Caco-2 (cell line): ENCODE measurements around the gene AZU1. TPM values are rescaled to one million over a fixed set of nuclear protein-coding genes. Genes with fewer than 3 reads are reported as not detected.
A peak's percentile ranks its signal among the peaks of the same experiment; 100 is the strongest.

ENCODE experiments used
- BruUV-seq: library from RNA; stranded (reverse); fragments of 400-500 nt; replicated peaks from 2 replicates; lab custom pipeline; 2021; lab: Mats Ljungman, UMichigan
- CTCF ChIA-PET: fragments of 300-600 bp; sonication (Branson Sonifier 250); formaldehyde crosslinking; loops from one replicate; lab custom pipeline; 2022; ENCODE audit warnings: antibody characterized with exemption; lab: Charles Lee
- POLR2A ChIA-PET: fragments of 300-600 bp; sonication (Branson Sonifier 250); formaldehyde crosslinking; loops from one replicate; lab custom pipeline; 2022; ENCODE audit warnings: antibody characterized with exemption; lab: Charles Lee
- DNase-seq, 2 experiments: peaks; one replicate each; pipeline versions ENCODE4 v3.0.0 to v3.0.0-alpha.2; 2020 to 2022
- H3K27me3 ChIP-seq: replicated peaks from 2 replicates; pipeline ENCODE4 v1.6.0; 2011; ENCODE audit warnings: low read length; ENCODE audit not compliant: control insufficient read depth, insufficient read depth
- H3K36me3 ChIP-seq: 2 replicates; pipeline ENCODE4 v1.5.1; 2011; ENCODE audit warnings: low read length; ENCODE audit not compliant: control insufficient read depth, insufficient read depth
- H3K4me1 ChIP-seq: fragments of 250-450 bp; sonication (Bioruptor Pico); 2 replicates; pipeline ENCODE4 v1.5.1; 2020; ENCODE audit warnings: mild to moderate bottlenecking
- H3K4me3 ChIP-seq: 2 replicates; pipeline ENCODE4 v1.5.1; 2011; ENCODE audit warnings: low read depth, mild to moderate bottlenecking, control low read depth, low read length
- H3K9me3 ChIP-seq: fragments of 250-450 bp; sonication (Bioruptor Pico); 2 replicates; pipeline ENCODE4 v1.5.1; 2020; ENCODE audit warnings: mild to moderate bottlenecking, moderate library complexity
- H3K27ac Mint-ChIP-seq: one replicate; pipeline ENCODE4 v1.8.0; 2022; ENCODE audit warnings: mixed read lengths; ENCODE audit not compliant: unreplicated experiment
- H3K27me3 Mint-ChIP-seq: one replicate; pipeline ENCODE4 v1.8.0; 2022; ENCODE audit warnings: mixed read lengths; ENCODE audit not compliant: insufficient read depth, unreplicated experiment
- H3K36me3 Mint-ChIP-seq: one replicate; pipeline ENCODE4 v1.8.0; 2022; ENCODE audit warnings: mild to moderate bottlenecking, mixed read lengths; ENCODE audit not compliant: insufficient read depth, unreplicated experiment
- H3K4me1 Mint-ChIP-seq: one replicate; pipeline ENCODE4 v1.8.0; 2022; ENCODE audit warnings: low read depth, mixed read lengths; ENCODE audit not compliant: unreplicated experiment
- H3K4me3 Mint-ChIP-seq: one replicate; pipeline ENCODE4 v1.8.0; 2022; ENCODE audit warnings: mild to moderate bottlenecking, moderate library complexity, mixed read lengths; ENCODE audit not compliant: unreplicated experiment
- H3K9me3 Mint-ChIP-seq: one replicate; pipeline ENCODE4 v1.8.0; 2022; ENCODE audit warnings: mixed read lengths; ENCODE audit not compliant: unreplicated experiment
- CTCF ChIP-seq, 2 experiments: fragments of 200-600 bp in 1 of 2; IDR thresholded peaks; 1 replicate in 1 of 2; 2 replicates in 1 of 2; pipeline versions ENCODE4 v1.5.1 to v1.8.0; 2011 to 2022; ENCODE audit warnings: antibody characterized with exemption in 1 of 2, control low read depth in 1 of 2, inconsistent platforms in 1 of 2, low read depth in 1 of 2, low read length in 1 of 2, mild to moderate bottlenecking in 1 of 2, moderate library complexity in 1 of 2; ENCODE audit not compliant: insufficient read depth in 1 of 2, severe bottlenecking in 1 of 2, unreplicated experiment in 1 of 2
- intact Hi-C: fragments of 100-400 bp; cut with micrococcal nuclease; formaldehyde crosslinking; loops from one replicate; pipeline ENCODE4 v1.10.0; 2022; ENCODE audit not compliant: unreplicated experiment
- total RNA-seq: library from RNA; stranded (reverse); gene quantifications from 2 replicates; pipeline ENCODE4 v1.2.3, GENCODE V29; 2022

The AZU1 gene
- total RNA-seq, 1 experiment from 2014 or later = not detected

- POLR2A ChIA-PET = interaction anchor here (0.6 kb wide), 3 partner anchors 61 to 1446 kb away, joined by 3 to 7 read pairs (median 6); no protein-coding TSS in a partner anchor
- no peaks in the 10 kb centered on the region for H3K4me1 ChIP-seq
- Mint-ChIP-seq H3K4me3 (peak overlapping the region; percentile 75), H3K4me1 (no peaks in the 10 kb centered on the region), H3K27me3 (peaks cover 7% of the 10 kb centered on the region), H3K9me3 (peaks cover 9% of the 10 kb centered on the region), H3K27ac (no peak overlapping the region), H3K36me3 (peaks cover 13% of the 10 kb centered on the region)
- intact Hi-C loops = no loop called here
- H3K9me3 ChIP-seq = no peaks in the 10 kb centered on the region
- CTCF ChIA-PET = interaction anchor here (0.6 to 1.0 kb wide), 2 partner anchors 77 to 148 kb away, joined by 3 read pairs; no protein-coding TSS in a partner anchor
- H3K4me3 ChIP-seq = peak overlapping the region; percentile 43
- no peaks in the 10 kb centered on the region for H3K27me3 ChIP-seq
- TF ChIP-seq CTCF (IDR thresholded peaks at IDR 0.05; ENCODE audit: insufficient read depth in 1 of 2, low read depth in 1 of 2, low read length in 1 of 2, severe bottlenecking in 1 of 2, unreplicated experiment in 1 of 2) = peak in 1 of 2 experiments; percentile 35
- BruUV-seq = no TSS peak
- DNase-seq = peak; percentile 54 to 56
- H3K36me3 ChIP-seq = no peaks in the 10 kb centered on the region
Measured at GRCh38 chr19:843180-843835, 15.7 kb downstream of the AZU1 start.

- TF ChIP-seq CTCF (IDR thresholded peaks at IDR 0.05; ENCODE audit: insufficient read depth in 1 of 2, low read depth in 1 of 2, low read length in 1 of 2, severe bottlenecking in 1 of 2, unreplicated experiment in 1 of 2) = no peak
- Histone ChIP-seq H3K4me3 (peak overlapping the region; percentile 43), H3K4me1 (no peaks in the 10 kb centered on the region), H3K9me3 (no peaks in the 10 kb centered on the region), H3K36me3 (no peaks in the 10 kb centered on the region), H3K27me3 (no peaks in the 10 kb centered on the region)
- Mint-ChIP-seq H3K9me3 (peaks cover 9% of the 10 kb centered on the region), H3K27ac (no peak overlapping the region), H3K4me3 (peak overlapping the region; percentile 75), H3K4me1 (no peaks in the 10 kb centered on the region), H3K36me3 (peaks cover 13% of the 10 kb centered on the region), H3K27me3 (peaks cover 7% of the 10 kb centered on the region)
- no peak for DNase-seq
- ChIA-PET POLR2A (interaction anchor here (0.6 kb wide), 1 partner anchor 165 kb away, joined by 3 read pairs; no protein-coding TSS in a partner anchor), CTCF (no interaction called here)
- no TSS peak for BruUV-seq
- intact Hi-C loops = no loop called here
Measured at GRCh38 chr19:843836-844545, 16.4 kb downstream of the AZU1 start.

GRCh38 chr19:844546-844971, 16.9 kb downstream of the AZU1 start:
- CTCF ChIA-PET = no interaction called here
- H3K4me3 Mint-ChIP-seq = peak overlapping the region; percentile 75

More at GRCh38 chr19:844546-844971, 16.9 kb downstream of the AZU1 start:
- H3K9me3 Mint-ChIP-seq = peaks cover 9% of the 10 kb centered on the region
- DNase-seq = no peak
- POLR2A ChIA-PET = no interaction called here
- Histone ChIP-seq H3K4me1 (no peaks in the 10 kb centered on the region), H3K4me3 (no peak overlapping the region), H3K36me3 (no peaks in the 10 kb centered on the region), H3K27me3 (no peaks in the 10 kb centered on the region), H3K9me3 (no peaks in the 10 kb centered on the region)
- H3K27ac Mint-ChIP-seq = no peak overlapping the region
- peaks cover 7% of the 10 kb centered on the region for H3K27me3 Mint-ChIP-seq
- H3K36me3 Mint-ChIP-seq = peaks cover 13% of the 10 kb centered on the region
- intact Hi-C loops = no loop called here
- BruUV-seq = no TSS peak
- no peak for TF ChIP-seq CTCF (IDR thresholded peaks at IDR 0.05; ENCODE audit: insufficient read depth in 1 of 2, low read depth in 1 of 2, low read length in 1 of 2, severe bottlenecking in 1 of 2, unreplicated experiment in 1 of 2)
- no peaks in the 10 kb centered on the region for H3K4me1 Mint-ChIP-seq
